OCI-LY7 (cell line): ENCODE measurements around the gene CHD5.

Experiments
- EZH2phosphoT487 ChIP-seq: fragments of 200-600 bp; sonication (generic); IDR thresholded peaks from 2 replicates; pipeline ENCODE4 v1.6.1; 2018; ENCODE audit warnings: low read depth, borderline replicate concordance, mild to moderate bottlenecking, mixed run types, antibody characterized with exemption, low read length, moderate library complexity, mixed read lengths
- TF ChIP-seq, protein P1 (sequence below): fragments of 200-600 bp; sonication (generic); conservative IDR thresholded peaks from 2 replicates; pipeline ENCODE4 v1.5.1; 2014; ENCODE audit warnings: mild to moderate bottlenecking, antibody characterized with exemption, low read length, moderate library complexity, mixed read lengths

DNA sequence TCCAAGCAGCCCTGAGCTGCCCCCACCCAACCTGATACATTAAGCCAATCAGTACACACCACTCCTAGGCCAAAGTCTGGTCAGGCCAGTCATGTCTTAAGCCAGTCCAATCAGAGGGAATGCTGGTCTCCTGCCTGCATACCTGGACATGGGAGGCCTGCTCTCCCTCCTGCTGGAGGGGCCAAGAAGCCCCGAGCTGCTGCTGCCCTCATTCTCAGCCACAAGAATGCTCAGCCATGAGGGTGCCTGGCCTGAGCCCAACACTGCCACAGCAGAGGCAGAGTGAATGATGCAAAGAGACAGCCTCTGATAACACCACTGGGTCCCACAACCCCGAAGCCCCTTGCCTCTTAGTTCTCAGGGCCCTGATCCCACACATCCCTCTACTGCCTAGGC lies 23.0 kb downstream of the CHD5 start:
- TF ChIP-seq, protein P1, sequence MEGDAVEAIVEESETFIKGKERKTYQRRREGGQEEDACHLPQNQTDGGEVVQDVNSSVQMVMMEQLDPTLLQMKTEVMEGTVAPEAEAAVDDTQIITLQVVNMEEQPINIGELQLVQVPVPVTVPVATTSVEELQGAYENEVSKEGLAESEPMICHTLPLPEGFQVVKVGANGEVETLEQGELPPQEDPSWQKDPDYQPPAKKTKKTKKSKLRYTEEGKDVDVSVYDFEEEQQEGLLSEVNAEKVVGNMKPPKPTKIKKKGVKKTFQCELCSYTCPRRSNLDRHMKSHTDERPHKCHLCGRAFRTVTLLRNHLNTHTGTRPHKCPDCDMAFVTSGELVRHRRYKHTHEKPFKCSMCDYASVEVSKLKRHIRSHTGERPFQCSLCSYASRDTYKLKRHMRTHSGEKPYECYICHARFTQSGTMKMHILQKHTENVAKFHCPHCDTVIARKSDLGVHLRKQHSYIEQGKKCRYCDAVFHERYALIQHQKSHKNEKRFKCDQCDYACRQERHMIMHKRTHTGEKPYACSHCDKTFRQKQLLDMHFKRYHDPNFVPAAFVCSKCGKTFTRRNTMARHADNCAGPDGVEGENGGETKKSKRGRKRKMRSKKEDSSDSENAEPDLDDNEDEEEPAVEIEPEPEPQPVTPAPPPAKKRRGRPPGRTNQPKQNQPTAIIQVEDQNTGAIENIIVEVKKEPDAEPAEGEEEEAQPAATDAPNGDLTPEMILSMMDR = no peak
- no peak for TF ChIP-seq EZH2phosphoT487
